ENCODE data around the gene NEXN. TPM values are rescaled to one million over a fixed set of nuclear protein-coding genes. Genes with fewer than 3 reads are reported as not detected.

The NEXN gene
- polyA plus RNA-seq, 1 of the 3 experiments (the other 2 are of a cell fraction): 3.6 TPM

DNA sequence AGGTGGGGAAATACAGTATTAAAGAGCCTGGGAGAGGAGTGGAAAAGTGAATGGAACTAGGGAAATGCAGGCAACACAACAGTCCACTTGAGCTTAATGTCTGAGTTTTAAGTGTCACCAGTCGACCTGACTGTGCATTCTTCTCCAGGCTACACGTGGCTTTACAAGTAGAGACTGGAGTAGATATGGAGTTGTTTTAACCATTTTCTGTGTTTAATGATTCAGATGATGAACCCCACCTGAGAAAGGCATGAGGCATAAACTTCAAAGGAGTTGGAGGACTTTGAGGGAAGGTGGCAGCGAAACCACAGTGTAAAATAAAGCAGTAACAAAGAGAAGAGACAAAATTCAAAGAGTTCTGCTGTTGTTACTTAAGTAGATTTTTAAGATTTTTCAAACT lies 77.9 kb downstream of the NEXN start (continued):
- TF ChIP-seq, protein P1, sequence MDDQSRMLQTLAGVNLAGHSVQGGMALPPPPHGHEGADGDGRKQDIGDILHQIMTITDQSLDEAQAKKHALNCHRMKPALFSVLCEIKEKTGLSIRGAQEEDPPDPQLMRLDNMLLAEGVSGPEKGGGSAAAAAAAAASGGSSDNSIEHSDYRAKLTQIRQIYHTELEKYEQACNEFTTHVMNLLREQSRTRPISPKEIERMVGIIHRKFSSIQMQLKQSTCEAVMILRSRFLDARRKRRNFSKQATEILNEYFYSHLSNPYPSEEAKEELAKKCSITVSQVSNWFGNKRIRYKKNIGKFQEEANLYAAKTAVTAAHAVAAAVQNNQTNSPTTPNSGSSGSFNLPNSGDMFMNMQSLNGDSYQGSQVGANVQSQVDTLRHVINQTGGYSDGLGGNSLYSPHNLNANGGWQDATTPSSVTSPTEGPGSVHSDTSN (IDR thresholded peaks at IDR 0.05): no peak
- no peak for TF ChIP-seq YY1 (IDR thresholded peaks at IDR 0.05; ENCODE audit: low read depth)
- no peak for TF ChIP-seq MEF2A (IDR thresholded peaks at IDR 0.05; ENCODE audit: borderline replicate concordance, low read depth)
- no peak for TF ChIP-seq SMC3 (IDR thresholded peaks at IDR 0.05; ENCODE audit: low read depth, low read length)

DNA sequence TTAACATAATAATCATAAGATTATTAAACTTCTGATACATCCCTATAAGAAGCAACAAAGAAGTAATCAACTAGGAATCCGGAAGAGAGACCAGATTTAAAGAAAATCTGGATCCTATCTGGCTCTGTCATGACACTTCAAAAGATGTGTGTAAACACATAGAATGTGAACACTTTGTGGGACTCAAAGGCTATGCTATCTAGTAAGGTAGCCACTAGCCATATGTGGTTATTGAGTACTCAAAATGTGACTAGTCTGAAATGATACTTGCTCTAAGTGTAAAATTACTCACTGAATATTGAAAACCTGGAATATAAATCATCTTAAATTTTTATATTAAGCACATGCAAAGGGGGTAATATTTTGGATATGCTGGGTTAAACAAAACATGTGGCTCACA lies 81.8 kb downstream of the NEXN start:
- Histone ChIP-seq H3K9me3 (no peaks in the 10 kb centered on the region), H3K9me2 (no peaks in the 10 kb centered on the region), H3K4me1 (ENCODE audit: control insufficient read depth in 1 of 2, insufficient read depth in 2 of 2, low read depth in 1 of 2, low read length in 1 of 2) (peaks cover 0 to 10% of the 10 kb centered on the region in 2 experiments; a peak in 2 of 4 replicates), H3K4me2 (no peak overlapping the region), H3K79me2 (ENCODE audit: insufficient read depth) (peaks cover 100% of the 10 kb centered on the region), H3K27me3 (ENCODE audit: insufficient read depth) (no peaks in the 10 kb centered on the region), H3K27ac (ENCODE audit: low read depth in 2 of 2, low read length in 1 of 2) (peak overlapping the region in 1 of 2 experiments; percentile 9; a peak in 1 of 4 replicates), H3K4me3 (ENCODE audit: low read depth in 2 of 2, low read length in 1 of 2) (no peak overlapping the region), H3K36me3 (replicated peaks in 1 of 2; ENCODE audit: control insufficient read depth in 1 of 2, insufficient read depth in 2 of 2, low read length in 1 of 2) (peaks cover 65 to 93% of the 10 kb centered on the region in 2 experiments), H4K20me1 (ENCODE audit: insufficient read depth) (peaks cover 75% of the 10 kb centered on the region), H3F3A (replicated peaks; ENCODE audit: insufficient read depth) (peaks cover 11% of the 10 kb centered on the region), H2AFZ (ENCODE audit: low read depth) (no peak overlapping the region), H3K9ac (no peak overlapping the region)
- CTCF ChIA-PET: no interaction called here
- TF ChIP-seq, protein P2, sequence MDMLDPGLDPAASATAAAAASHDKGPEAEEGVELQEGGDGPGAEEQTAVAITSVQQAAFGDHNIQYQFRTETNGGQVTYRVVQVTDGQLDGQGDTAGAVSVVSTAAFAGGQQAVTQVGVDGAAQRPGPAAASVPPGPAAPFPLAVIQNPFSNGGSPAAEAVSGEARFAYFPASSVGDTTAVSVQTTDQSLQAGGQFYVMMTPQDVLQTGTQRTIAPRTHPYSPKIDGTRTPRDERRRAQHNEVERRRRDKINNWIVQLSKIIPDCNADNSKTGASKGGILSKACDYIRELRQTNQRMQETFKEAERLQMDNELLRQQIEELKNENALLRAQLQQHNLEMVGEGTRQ (IDR thresholded peaks at IDR 0.05; ENCODE audit: borderline replicate concordance, low read depth, low read length): no peak
- TF ChIP-seq, protein P3, sequence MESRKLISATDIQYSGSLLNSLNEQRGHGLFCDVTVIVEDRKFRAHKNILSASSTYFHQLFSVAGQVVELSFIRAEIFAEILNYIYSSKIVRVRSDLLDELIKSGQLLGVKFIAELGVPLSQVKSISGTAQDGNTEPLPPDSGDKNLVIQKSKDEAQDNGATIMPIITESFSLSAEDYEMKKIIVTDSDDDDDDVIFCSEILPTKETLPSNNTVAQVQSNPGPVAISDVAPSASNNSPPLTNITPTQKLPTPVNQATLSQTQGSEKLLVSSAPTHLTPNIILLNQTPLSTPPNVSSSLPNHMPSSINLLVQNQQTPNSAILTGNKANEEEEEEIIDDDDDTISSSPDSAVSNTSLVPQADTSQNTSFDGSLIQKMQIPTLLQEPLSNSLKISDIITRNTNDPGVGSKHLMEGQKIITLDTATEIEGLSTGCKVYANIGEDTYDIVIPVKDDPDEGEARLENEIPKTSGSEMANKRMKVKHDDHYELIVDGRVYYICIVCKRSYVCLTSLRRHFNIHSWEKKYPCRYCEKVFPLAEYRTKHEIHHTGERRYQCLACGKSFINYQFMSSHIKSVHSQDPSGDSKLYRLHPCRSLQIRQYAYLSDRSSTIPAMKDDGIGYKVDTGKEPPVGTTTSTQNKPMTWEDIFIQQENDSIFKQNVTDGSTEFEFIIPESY (IDR thresholded peaks at IDR 0.05; ENCODE audit: borderline replicate concordance, low read depth): no peak
- TF ChIP-seq MXI1 (IDR thresholded peaks at IDR 0.05; ENCODE audit: low read depth, low read length): no peak
- TF ChIP-seq EZH2phosphoT487 (IDR thresholded peaks at IDR 0.05; ENCODE audit: borderline replicate concordance, low read depth): no peak
- TF ChIP-seq FOXJ3 (CRISPR knock-in tag; IDR thresholded peaks at IDR 0.05): no peak
- TF ChIP-seq GATA2 (CRISPR knock-in tag; IDR thresholded peaks at IDR 0.05): no peak
- no peak for TF ChIP-seq FOXM1 (IDR thresholded peaks at IDR 0.05; ENCODE audit: low read depth)
- TF ChIP-seq, protein P4, sequence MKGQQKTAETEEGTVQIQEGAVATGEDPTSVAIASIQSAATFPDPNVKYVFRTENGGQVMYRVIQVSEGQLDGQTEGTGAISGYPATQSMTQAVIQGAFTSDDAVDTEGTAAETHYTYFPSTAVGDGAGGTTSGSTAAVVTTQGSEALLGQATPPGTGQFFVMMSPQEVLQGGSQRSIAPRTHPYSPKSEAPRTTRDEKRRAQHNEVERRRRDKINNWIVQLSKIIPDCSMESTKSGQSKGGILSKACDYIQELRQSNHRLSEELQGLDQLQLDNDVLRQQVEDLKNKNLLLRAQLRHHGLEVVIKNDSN (IDR thresholded peaks at IDR 0.05; ENCODE audit: borderline replicate concordance, low read depth): no peak
- TF ChIP-seq, protein P5, sequence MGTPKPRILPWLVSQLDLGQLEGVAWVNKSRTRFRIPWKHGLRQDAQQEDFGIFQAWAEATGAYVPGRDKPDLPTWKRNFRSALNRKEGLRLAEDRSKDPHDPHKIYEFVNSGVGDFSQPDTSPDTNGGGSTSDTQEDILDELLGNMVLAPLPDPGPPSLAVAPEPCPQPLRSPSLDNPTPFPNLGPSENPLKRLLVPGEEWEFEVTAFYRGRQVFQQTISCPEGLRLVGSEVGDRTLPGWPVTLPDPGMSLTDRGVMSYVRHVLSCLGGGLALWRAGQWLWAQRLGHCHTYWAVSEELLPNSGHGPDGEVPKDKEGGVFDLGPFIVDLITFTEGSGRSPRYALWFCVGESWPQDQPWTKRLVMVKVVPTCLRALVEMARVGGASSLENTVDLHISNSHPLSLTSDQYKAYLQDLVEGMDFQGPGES (IDR thresholded peaks at IDR 0.05; ENCODE audit: low read depth, low read length): no peak
- no peak for TF ChIP-seq JUND (IDR thresholded peaks at IDR 0.05)
- no peak for TF ChIP-seq YY1 (IDR thresholded peaks at IDR 0.05; ENCODE audit: low read depth)
- no peak for TF ChIP-seq ELF1 (IDR thresholded peaks at IDR 0.05)
- no peak for TF ChIP-seq NRF1 (IDR thresholded peaks at IDR 0.05; ENCODE audit: low read depth, low read length)
- no peak for TF ChIP-seq TEAD4 (IDR thresholded peaks at IDR 0.05; ENCODE audit: borderline replicate concordance, insufficient read depth)
- TF ChIP-seq GABPA (IDR thresholded peaks at IDR 0.05; ENCODE audit: low read depth): no peak
- TF ChIP-seq SMC3 (IDR thresholded peaks at IDR 0.05; ENCODE audit: low read depth, low read length): no peak
- TF ChIP-seq, protein P6, sequence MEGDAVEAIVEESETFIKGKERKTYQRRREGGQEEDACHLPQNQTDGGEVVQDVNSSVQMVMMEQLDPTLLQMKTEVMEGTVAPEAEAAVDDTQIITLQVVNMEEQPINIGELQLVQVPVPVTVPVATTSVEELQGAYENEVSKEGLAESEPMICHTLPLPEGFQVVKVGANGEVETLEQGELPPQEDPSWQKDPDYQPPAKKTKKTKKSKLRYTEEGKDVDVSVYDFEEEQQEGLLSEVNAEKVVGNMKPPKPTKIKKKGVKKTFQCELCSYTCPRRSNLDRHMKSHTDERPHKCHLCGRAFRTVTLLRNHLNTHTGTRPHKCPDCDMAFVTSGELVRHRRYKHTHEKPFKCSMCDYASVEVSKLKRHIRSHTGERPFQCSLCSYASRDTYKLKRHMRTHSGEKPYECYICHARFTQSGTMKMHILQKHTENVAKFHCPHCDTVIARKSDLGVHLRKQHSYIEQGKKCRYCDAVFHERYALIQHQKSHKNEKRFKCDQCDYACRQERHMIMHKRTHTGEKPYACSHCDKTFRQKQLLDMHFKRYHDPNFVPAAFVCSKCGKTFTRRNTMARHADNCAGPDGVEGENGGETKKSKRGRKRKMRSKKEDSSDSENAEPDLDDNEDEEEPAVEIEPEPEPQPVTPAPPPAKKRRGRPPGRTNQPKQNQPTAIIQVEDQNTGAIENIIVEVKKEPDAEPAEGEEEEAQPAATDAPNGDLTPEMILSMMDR (IDR thresholded peaks at IDR 0.05): no peak
- no peak for TF ChIP-seq TAF1 (IDR thresholded peaks at IDR 0.05; ENCODE audit: borderline replicate concordance, low read depth, low read length)
- POLR2A ChIA-PET: no interaction called here
- DNase-seq: no peak
- WGBS (ENCODE audit: low lambda C conversion rate): 74% methylated on average over 1 of the region's 1 CpG
